Left ventricle myocardium superior (tissue), 1 donor: ENCODE data around the gene FKBP5. TPM values are rescaled to one million over a fixed set of nuclear protein-coding genes. Genes with fewer than 3 reads are reported as not detected.
A peak's percentile ranks its signal among the peaks of the same experiment; 100 is the strongest.

Source experiments
- ATAC-seq: fragments of 200-7000 bp; cut with Tn5 transposase; one replicate; pipeline ENCODE4 v1.9.1; 2020; ENCODE audit warnings: mild to moderate bottlenecking, moderate library complexity
- DNase-seq: peaks from one replicate; pipeline ENCODE4 v3.0.0-alpha.2; 2020
- intact Hi-C: fragments of 100-400 bp; cut with micrococcal nuclease; formaldehyde crosslinking; loops from one replicate; pipeline ENCODE4 v1.11.0; 2022
- total RNA-seq: library from RNA; stranded (reverse); fragmentation: NEBNext Ultra II Directional; extraction: Animal tissue kit (Norgen Biotek cat#: 25700); gene quantifications from one replicate; pipeline ENCODE4 v1.2.1, GENCODE V29; 2021
- donor health status: DM: no; HTN: yes; CAD: no; lungs with severe emphysema.

Gene FKBP5
- total RNA-seq, 1 donor from 2014 or later, result 82.8 TPM

DNA sequence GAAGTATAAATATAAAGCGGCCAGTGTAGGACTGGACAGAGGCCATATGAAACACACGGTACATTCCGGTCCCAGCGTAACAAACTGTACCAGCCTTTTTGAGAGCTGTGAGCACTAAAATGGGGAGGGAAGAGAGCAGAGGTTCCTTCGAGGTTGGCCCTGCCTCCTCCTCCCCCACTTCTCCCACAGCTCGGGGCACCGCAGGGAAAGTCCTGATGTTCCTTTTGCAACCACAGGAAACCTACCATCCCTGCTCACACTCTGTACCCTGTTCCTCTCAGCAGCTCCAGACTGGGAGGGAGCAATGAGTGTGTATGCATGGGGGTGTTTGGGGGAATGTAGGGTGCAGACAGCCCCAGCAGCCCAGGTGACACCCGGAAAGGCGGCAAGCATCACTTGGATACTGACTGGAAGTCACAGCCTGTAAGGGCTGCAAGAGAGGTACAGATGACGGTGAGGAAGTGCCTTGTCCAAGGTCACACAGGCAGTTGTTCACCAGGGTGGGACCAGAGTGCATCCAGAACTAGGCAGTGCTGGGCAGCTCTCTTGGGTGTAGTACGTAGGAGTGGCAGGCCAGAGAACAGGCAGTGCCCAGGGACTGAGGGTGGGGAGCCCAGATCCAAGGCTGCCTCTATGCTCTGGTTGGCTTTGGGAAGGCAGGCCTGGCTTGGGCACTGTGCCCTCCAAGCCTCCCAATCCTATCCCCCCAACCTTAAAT is 37.2 kb upstream of the FKBP5 start:
- intact Hi-C loops, result loop anchor here (5.0 kb wide), 1 partner anchor 124 kb away; no protein-coding TSS in a partner anchor
- peak; percentile 74 for DNase-seq
- ATAC-seq, result peak; percentile 40

DNA sequence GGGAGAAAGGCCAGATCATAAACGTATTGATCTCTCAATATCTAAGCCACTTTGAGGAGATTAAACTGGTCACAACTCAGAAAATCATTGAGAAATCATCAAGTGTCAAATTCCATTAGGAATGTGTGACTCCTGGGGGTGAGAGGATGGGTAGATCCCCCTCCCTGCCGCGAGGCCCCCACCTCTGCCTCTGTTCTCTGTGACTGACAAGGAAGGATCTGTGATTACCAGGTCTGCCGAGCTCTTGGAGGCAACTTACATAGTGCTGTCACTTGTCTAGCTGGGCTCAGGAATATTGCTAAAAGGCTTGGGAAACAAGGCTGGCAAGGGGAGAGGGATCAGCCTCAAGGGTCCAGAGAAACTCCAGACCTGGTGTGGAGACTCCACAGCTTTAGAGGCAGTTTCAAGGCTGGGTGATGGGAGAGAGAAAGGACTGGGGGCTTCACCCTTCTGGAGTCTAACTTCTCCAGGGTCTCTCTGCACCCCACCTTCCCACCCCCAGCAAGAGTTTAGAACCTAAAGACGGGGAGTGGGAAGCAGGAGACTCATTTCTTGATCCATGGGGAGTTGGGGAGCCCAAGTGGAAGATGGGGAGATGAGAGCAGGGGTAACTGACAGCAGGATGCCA is 36.5 kb upstream of the FKBP5 start:
- DNase-seq (no peak), ATAC-seq (no peak)
- intact Hi-C loops, result loop anchor here (5.0 kb wide), 1 partner anchor 123 kb away; no protein-coding TSS in a partner anchor

DNA sequence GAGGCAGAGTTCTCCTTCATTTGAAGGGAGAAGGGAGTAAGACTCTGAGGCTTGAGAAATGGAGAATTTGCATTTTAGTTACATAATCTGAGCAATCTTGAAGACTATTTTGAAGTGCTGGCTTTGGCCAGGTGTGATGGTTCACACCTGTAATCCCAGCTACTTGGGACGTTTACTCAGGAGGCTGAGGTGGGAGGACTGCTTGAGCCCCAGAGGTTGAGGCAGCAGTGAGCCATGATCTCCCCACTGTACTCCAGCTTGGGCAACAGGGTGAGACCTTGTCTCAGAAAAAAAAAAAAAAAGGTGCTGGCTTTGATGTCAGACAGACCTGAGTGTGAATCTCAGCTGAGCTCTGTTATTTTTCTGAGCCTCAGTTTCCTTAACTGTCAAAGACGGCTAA is 35.8 kb upstream of the FKBP5 start:
- ATAC-seq (no peak), DNase-seq (no peak)
- intact Hi-C loops, result no loop called here

GRCh38 chr6:35724059-35724458 is 35.3 kb upstream of the FKBP5 start:
- DNase-seq (no peak), ATAC-seq (no peak)
- intact Hi-C loops, result no loop called here

GRCh38 chr6:35723587-35723986 is 34.9 kb upstream of the FKBP5 start:
- DNase-seq (no peak), ATAC-seq (no peak)
- intact Hi-C loops, result no loop called here

GRCh38 chr6:35722121-35722761 is 33.5 kb upstream of the FKBP5 start:
- DNase-seq (peak; percentile 78), ATAC-seq (peak; percentile 15)
- intact Hi-C loops, result no loop called here

GRCh38 chr6:35719830-35720733 is 31.4 kb upstream of the FKBP5 start:
- ATAC-seq (peak; percentile 76), DNase-seq (peak; percentile 74)
- intact Hi-C loops, result no loop called here

DNA sequence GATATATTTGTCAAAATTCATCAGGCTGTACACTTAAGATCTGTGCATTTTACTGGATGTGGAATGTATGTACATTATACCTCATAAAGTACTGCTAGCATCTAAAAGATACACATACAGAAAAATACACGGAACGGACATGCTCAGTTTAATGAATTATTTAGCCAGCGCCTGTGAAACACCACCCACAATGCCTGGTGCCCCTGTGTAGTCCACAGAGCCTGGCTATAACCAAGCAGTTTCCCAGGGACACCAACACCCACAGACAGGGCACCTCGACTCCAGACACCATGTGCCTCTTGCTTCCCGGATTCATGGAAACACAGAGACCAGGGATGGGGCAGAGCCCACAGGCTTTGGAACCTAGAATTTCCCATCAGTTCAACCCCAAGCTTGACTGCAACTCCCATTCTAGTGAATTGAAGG is 30.7 kb upstream of the FKBP5 start:
- DNase-seq, result no peak
- intact Hi-C loops, result no loop called here
- ATAC-seq, result peak; percentile 9

DNA sequence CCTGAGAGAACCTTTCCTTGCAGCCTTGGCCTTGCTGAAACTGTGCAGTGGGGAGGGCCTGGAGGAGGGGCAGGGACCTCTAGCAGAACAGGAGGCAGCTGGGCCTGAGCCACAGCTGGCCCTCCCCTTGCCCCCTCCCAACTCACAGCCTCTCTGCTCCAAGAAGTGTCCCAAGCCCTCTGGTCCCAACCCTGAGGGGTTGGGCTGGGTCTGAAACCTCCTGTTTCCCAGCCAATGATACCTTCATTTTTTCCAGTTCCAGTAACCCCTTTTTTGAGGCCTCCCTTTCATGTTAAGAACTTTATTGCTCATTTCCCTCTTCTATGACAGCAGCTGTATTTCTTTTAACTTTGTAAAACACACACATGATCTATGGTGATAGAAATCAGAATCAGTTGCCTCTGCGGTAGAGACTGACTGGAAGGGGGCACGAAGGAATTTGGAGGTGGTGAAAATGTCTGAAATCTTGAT is 30.2 kb upstream of the FKBP5 start:
- ATAC-seq, result peak; percentile 23

GRCh38 chr6:35718375-35718736 is 29.6 kb upstream of the FKBP5 start:
- DNase-seq (no peak), ATAC-seq (no peak)
- intact Hi-C loops, result no loop called here

More for the DNA sequence above, 30.2 kb upstream of the FKBP5 start:
- intact Hi-C loops, result no loop called here
- DNase-seq, result peak; percentile 49

DNA sequence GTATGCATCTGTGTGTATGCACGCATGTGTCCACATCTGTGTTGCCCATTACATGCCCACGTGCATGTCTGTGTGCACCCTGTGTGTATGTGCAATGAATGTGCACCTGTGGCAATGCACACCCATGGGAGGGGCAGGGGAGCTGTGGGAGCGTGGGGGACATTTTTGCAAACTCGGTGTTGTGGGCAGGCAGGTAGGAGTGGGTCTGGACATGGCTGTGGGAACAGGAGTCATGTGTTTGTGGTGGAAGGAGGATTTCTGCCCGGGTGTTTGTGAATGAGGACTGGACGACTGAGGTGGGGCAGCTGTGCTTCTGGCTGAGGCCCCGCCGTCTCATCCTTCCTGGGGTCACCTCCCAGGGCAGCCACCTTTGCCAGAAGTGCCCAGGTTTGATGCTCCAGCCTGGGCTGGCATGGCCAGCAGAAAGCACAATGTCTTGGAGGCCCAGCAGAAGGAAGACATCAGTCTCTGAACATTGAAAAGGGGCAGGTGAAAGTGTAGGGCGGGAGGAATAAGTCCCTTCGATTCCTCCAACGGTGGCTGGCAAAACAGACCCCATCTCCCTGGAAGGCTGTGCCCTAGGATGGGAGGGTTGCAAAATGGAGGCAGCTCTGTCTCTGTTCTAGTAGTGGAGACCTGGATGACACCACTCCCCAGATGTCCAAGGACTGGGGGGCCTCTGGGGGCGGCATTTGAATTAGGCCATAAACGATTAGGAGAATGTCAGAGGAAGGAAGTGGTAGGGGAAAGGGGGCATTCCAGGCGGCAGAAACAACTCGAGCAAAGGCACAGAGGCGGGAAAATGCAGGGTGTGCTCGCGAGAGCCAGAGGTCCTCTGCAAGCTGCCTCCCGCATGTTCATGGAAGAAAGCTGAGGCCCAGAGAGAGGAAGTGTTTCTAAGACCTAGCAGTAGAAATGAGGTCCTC is 29.0 kb upstream of the FKBP5 start:
- no peak for DNase-seq
- no peak for ATAC-seq

GRCh38 chr6:35716798-35717197 is 28.1 kb upstream of the FKBP5 start:
- no peak for DNase-seq
- intact Hi-C loops, result no loop called here
- ATAC-seq, result no peak

More for the DNA sequence above, 29.0 kb upstream of the FKBP5 start:
- intact Hi-C loops, result no loop called here

DNA sequence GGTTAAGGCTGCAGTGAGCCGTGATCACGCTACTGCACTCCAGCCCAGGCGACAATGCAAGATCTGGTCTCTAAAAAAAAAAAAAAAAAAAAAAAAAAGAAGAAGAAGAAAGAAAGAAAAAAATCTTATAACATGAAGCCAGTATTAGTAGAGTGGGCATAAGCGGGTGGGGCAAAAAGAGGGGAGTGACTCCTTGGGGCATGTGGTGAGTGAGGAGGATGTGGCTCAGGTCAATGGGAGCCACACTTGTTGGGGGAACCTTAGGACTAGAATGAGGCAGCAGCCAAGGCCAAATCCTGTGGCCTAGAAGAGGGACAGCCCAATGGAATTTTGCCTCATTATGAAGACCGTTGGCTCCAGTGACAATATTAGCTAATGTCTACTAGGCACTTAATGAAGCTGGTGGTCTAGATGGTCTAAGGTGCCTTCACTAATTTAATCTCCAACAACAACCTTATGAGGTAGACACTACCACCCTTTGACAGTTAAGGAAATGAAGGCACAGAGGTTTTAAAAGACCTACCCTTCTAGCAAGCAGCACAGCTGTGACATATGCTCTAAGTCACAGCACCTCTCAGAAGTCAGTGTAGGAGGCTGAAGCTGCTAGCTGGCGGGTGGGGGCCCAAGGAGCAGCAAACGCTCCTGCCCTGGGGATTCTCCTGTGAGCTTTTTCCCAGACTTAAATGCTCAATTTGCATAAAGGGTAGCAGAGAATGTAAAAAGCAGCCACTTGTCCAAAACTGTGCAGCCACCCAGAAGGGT is 24.5 kb upstream of the FKBP5 start:
- ATAC-seq, result no peak
- DNase-seq, result no peak
- intact Hi-C loops, result no loop called here

DNA sequence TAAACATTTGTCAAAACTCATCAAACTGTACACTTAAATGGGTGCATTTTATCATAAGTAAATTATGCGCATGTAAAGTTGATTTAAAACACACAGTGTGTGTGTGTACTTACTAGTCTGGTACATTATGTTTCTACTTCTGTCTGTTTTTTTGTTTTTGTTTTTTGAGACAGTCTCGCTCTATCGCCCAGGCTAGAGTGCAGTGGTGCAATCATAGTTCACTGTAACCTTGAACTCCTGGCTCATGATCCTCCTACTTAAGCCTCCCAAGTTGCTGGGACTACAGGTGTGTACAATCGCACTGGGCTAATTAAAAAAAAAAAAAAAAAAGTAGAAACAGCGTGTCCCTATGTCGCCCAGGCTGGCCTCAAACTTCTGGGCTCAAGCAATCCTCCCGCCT is 23.0 kb upstream of the FKBP5 start:
- no peak for ATAC-seq
- no peak for DNase-seq
- intact Hi-C loops, result no loop called here

DNA sequence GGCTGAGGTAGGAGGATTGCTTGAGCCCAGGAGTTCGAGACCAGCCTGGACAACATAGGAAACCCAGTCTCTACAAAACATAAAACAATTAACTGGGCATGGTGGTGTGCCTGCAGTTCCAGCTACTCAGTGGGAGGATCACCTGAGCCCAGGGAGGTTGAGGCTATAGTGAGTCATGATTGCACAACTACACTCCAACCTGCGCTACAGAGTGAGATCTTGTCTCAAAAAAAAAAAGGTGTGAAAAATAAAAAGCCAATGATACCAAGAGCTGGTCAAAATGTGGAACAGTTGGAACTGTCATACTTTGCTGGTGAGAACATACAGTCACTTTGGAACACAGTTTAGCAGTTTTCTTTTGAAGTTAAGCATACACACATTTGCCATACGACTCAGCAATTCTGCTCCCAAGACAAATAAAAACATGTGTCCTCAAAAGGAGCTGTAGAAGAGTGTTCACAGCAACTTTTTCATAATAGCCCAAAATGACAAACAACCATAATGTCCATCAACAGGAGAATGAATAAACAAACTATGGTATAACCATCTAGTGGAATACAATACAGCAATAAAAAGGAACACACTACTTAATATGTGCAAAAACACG is 21.6 kb upstream of the FKBP5 start:
- no peak for DNase-seq
- no peak for ATAC-seq
- intact Hi-C loops, result no loop called here

DNA sequence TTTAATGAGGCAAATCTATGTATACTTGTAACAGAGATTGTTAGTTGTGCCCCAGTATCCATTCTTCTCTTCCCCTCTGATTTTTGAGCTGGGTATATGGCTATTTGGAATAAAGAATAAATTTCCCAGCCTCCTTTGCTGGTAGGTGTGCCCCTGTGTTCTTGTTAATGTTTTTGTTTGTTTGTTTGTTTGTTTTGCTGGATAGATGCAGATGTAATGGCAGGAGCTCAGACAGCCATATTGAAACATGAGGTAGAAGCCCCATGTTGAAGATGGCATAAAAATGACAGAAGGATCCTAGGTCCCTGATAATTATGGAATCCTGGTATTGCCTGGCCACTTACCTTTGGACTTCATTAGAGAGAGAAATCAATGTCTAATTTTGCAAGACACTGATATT is 19.9 kb upstream of the FKBP5 start:
- no peak for ATAC-seq
- DNase-seq, result no peak
- intact Hi-C loops, result no loop called here

DNA sequence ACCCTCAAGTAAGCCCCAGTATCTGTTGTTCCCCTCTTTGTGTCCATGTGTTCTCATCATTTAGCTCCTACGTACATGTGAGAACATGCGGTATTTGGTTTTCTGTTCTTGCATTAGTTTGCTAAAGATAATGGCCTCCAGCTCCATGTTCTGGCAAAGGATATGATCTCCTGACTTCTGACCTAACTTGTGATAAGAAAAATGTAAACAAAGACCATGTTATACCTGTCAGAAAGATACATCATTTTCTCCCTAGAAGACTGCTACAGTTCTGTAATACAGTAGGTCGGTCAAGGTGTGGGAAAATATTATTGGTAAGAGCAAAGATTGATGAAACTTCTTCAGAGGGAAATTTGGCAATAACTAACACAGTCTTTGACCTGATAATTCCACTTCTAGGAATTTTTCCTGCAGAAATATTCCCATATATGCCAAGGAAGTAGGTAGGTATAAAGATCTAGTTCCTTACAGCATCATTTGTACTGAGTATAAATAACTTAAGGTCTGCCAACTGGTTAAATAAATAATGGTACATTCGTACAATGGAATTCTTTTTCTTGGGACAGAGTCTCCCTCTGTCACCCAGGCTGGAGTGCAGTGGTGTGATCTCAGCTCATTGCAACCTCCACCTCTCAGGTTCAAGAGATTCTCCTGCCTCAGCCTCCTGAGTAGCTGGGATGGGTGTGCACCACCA is 19.1 kb upstream of the FKBP5 start:
- ATAC-seq, result no peak
- intact Hi-C loops, result no loop called here
- no peak for DNase-seq
